ENCODE results near the gene SLC12A3.

The SLC12A3 gene

DNA sequence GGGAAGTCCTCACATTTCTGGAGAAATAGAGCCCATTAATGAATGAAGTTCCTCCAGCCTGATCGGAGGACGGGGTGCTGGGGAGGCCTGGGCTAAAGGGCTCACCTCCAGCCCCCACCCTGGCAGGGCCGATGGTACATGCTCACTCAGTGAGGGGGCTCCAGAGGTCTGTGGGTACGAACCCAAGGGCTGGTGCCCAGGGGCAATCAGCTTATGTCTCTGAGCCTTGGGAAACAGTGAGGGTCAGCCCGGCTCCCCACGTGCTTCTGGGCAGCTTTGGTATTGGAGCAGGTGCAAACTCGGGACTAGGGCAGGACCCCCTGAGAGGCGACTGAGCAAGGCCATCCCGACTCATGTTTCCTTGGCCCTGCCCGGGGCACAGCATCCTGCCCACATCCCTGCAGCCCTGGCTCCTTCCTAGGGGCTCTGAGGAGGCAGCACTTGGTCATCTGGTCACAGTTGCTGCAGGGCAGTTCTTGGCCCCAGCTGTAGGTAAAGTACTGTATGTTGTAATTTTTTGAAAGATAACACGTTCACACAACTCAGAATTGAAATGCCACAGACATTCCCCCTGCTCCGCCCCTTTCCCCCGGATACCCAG lies 95.8 kb downstream of the SLC12A3 start:
- in situ Hi-C loops (cut with MboI; ENCODE audit: low sequenced_read_pairs), result loop anchor here (25.0 kb wide), 1 partner anchor 202 kb away; no protein-coding TSS in a partner anchor

DNA sequence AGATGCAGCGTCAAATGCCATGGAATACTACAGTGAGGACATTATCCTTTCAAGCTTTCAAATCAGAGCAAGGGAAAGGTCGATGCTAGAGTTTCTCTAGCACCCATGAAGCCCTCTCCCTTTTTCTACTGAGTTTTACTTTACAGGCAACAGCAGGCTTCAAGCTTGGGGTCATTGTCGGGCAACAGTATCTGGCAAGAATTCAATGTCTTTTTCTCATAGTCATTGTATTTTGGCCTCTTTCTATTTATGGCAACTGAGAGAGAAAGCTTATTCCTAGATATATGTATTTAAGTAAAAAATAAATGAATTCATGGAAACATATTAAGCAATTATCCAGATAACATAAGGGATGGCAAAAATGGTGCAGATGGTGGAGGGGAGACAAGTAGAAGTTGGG lies 96.4 kb downstream of the SLC12A3 start:
- in situ Hi-C loops (cut with MboI; ENCODE audit: low sequenced_read_pairs), result loop anchor here (25.0 kb wide), 1 partner anchor 201 kb away; no protein-coding TSS in a partner anchor

DNA sequence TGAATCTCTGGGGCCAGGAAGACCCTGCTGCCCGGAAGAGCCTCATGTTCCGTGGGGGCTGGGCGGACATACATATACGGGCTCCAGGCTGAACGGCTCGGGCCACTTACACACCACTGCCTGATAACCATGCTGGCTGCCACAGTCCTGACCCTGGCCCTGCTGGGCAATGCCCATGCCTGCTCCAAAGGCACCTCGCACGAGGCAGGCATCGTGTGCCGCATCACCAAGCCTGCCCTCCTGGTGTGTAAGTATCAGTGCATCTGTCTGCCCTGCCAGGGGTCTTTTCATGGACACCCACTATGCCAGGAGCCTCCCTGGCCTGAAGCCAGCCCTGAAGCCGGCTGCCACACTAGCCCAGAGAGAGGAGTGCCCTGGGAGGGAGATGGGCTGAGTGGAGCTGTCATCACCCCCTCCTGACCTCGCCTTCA lies 96.9 kb downstream of the SLC12A3 start, which contains the start of gene CETP:
Gene CETP (plus strand): TSS at position 100 of the 431 bp plus-strand sequence. CDS start 30 bp downstream, at position 130.
- in situ Hi-C loops (cut with MboI; ENCODE audit: low sequenced_read_pairs), result loop anchor here (25.0 kb wide), 1 partner anchor 200 kb away; no protein-coding TSS in a partner anchor

DNA sequence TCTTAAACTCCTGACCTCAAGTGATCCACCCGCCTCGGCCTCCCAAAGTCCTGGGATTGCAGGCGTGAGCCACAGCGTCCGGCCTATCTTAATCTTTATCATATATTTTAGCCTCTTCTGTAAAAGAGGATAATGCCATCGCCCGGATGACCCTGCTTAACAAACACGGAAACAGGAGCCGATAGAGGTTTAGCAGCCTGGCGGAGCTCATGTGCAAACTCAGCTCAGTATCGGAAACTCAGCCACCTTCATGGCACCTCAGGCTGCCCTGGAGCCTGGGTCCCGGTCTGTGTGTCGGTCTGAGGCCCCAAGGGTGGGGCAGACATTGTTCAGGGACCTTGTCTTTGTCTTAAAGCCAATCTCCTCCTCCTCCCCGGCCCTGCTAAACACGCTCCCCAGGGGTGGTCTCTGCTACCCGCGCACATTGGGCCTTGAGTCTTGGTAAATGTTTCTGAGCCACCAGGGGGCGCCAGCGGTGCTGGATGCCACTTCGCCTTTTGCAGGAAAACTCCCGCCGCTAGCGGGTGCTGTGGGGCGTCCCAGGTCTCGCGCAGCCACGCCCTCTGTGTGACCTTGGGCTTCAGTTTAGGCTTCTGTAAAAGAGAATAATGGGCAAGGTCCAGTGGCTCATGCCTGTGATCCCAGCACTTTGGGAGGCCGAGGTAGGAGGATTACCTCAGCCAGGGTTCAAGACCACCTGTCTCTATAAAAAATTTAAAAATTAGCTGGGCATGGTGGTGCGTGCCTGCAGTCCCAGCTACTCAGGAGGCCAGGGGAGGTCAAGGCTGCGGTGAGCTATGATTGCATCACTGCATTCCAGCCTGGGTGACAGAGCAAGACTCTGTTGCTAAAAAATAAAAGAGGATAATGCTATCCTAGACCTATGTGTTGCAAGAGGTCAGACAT lies 99.5 kb downstream of the SLC12A3 start:
- in situ Hi-C loops (cut with MboI; ENCODE audit: low sequenced_read_pairs), result loop anchor here (25.0 kb wide), 1 partner anchor 198 kb away; no protein-coding TSS in a partner anchor

Data from HL-60/S4 treated with retinoic acid at 250 ng/mL for 4 days and 3 days (cell line).